ENCODE measurements around the gene ANKRD65. TPM values are rescaled to one million over a fixed set of nuclear protein-coding genes. Genes with fewer than 3 reads are reported as not detected.

Gene ANKRD65
- total RNA-seq, 1 donor from 2014 or later, result 22.3 TPM

- intact Hi-C loops (cut with DNase I), result no loop called here
- ATAC-seq, result peak; percentile 16 to 28
- H3K4me3 ChIP-seq, result peak overlapping the region; percentile 28
Measured at GRCh38 chr1:1434131-1434823, 13.2 kb upstream of the ANKRD65 start.

DNA sequence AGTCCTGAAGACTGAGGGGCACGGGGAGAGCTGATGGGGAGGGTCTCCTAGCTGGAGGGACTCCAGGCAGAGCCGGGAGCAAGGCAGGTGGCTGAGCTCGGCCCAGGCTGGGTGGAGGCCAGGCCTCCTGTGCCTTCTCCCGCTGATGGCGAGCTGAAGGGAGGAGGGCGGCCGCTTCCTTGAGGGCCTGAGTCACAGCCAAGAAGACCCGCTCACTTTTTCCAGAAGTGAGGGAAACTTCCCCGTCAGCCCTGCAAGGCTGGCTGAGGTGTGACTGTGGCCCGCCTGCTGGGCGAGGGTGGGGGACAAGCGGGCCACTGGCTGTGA, 12.7 kb upstream of the ANKRD65 start:
- TF ChIP-seq, protein P1, sequence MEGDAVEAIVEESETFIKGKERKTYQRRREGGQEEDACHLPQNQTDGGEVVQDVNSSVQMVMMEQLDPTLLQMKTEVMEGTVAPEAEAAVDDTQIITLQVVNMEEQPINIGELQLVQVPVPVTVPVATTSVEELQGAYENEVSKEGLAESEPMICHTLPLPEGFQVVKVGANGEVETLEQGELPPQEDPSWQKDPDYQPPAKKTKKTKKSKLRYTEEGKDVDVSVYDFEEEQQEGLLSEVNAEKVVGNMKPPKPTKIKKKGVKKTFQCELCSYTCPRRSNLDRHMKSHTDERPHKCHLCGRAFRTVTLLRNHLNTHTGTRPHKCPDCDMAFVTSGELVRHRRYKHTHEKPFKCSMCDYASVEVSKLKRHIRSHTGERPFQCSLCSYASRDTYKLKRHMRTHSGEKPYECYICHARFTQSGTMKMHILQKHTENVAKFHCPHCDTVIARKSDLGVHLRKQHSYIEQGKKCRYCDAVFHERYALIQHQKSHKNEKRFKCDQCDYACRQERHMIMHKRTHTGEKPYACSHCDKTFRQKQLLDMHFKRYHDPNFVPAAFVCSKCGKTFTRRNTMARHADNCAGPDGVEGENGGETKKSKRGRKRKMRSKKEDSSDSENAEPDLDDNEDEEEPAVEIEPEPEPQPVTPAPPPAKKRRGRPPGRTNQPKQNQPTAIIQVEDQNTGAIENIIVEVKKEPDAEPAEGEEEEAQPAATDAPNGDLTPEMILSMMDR (IDR thresholded peaks at IDR 0.05), result no peak
- ATAC-seq (peak; percentile 4 to 51), DNase-seq (no peak)
- intact Hi-C loops (cut with DNase I), result no loop called here
- peak overlapping the region; percentile 89 for H3K27ac ChIP-seq
- H3K4me1 ChIP-seq, result peaks cover 93% of the 10 kb centered on the region
- peaks cover 16% of the 10 kb centered on the region for H3K27me3 ChIP-seq (ENCODE audit: low read depth)
- H3K36me3 ChIP-seq, result no peaks in the 10 kb centered on the region
- H3K4me3 ChIP-seq, result peak overlapping the region; percentile 28
- H3K9me3 ChIP-seq, result no peaks in the 10 kb centered on the region

More at GRCh38 chr1:1434131-1434823, 13.2 kb upstream of the ANKRD65 start:
- Histone ChIP-seq H3K27ac (peak overlapping the region; percentile 89), H3K4me1 (peaks cover 89% of the 10 kb centered on the region), H3K36me3 (no peaks in the 10 kb centered on the region), H3K27me3 (ENCODE audit: low read depth) (peaks cover 16% of the 10 kb centered on the region), H3K9me3 (no peaks in the 10 kb centered on the region)
- TF ChIP-seq, protein P1 (IDR thresholded peaks at IDR 0.05), result no peak
- peak; percentile 72 for DNase-seq

DNA sequence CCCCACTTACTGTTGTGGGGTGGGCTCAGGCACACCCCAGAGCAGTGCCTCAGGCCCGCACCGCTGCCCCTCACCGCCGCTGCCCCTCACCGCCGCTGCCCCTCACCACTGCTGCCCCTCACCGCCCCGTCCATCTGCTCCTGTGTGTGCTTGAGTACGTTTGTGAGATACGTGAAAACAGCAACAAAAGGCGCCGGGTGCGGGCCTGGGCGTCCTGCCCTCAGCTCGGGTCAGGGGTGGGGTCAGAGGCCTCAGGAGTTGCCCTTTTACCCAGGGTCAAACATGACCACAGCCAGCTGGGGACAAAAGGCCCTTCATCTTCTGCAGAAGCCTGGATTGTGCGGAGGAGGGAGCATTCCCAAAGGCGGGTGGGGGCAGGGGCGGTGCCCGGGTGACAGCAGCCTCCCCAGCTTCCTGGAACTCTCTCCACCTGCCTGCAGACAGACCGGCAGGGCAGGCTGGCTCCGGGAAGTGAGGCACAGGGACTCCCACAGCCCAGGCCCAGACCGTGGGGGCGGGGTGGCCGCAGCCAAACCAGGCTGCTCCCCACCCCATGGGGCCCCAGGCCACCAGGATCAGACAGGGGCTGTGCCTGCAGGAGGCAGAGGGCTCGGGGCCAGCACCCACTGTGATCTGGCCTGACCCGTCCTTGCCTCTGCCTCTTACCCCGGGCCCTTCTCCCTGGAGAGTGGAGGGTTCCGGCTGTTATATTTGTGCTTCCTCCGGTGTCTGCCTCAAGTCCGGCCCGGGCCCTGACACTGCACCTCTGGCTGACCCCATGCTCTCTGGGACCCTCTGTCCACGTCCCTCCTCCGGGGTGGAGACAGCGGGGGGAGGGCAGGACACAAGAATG, 12.1 kb upstream of the ANKRD65 start:
- no peaks in the 10 kb centered on the region for H3K9me3 ChIP-seq
- intact Hi-C loops (cut with DNase I), result no loop called here
- H3K4me1 ChIP-seq, result peaks cover 88% of the 10 kb centered on the region
- H3K4me3 ChIP-seq, result peak overlapping the region; percentile 28
- H3K27ac ChIP-seq, result peak overlapping the region; percentile 89
- DNase-seq, result peak; percentile 94
- no peaks in the 10 kb centered on the region for H3K36me3 ChIP-seq
- TF ChIP-seq, protein P1 (IDR thresholded peaks at IDR 0.05), result no peak
- ATAC-seq, result peak; percentile 78 to 79
- peaks cover 16% of the 10 kb centered on the region for H3K27me3 ChIP-seq (ENCODE audit: low read depth)

DNA sequence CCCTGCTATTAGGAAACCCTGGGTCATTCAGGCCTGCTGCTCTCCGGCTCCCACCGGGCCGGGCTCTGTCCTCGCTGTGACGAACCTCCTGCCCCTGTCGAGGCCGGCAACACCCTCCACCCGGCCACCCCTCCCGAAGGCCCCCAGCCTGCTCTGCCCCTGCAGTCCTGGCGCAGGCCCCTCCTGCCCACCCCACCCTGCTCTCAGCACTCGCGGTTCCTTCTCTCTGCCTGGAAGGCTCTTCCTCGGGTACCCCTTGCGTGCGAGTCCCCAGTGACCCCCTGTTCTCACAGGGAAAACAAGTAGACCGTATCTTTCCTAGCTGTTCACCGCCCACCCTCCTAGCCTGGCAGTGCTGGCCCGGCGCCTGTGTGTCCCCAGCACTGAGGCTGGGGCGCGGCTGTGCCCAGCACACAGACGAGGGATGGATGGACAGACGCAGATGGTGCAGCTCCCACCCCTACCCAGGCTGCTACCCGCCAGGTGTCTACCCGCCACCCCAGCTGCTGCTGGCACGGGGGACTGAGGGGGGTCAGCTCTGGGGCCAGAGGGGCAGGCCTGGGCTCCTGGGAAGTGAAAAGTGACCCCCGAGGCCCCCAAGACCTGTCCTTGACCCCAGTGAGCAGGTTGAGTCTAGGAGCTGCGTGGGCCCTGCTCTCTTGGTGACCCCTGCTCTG, 11.3 kb upstream of the ANKRD65 start:
- Histone ChIP-seq H3K4me1 (peaks cover 80% of the 10 kb centered on the region), H3K4me3 (peak overlapping the region; percentile 9), H3K27me3 (ENCODE audit: low read depth) (peaks cover 16% of the 10 kb centered on the region), H3K27ac (peak overlapping the region; percentile 89), H3K9me3 (no peaks in the 10 kb centered on the region), H3K36me3 (no peaks in the 10 kb centered on the region)
- no peak for DNase-seq
- intact Hi-C loops (cut with DNase I), result no loop called here
- ATAC-seq, result no peak
- TF ChIP-seq, protein P1 (IDR thresholded peaks at IDR 0.05), result no peak

DNA sequence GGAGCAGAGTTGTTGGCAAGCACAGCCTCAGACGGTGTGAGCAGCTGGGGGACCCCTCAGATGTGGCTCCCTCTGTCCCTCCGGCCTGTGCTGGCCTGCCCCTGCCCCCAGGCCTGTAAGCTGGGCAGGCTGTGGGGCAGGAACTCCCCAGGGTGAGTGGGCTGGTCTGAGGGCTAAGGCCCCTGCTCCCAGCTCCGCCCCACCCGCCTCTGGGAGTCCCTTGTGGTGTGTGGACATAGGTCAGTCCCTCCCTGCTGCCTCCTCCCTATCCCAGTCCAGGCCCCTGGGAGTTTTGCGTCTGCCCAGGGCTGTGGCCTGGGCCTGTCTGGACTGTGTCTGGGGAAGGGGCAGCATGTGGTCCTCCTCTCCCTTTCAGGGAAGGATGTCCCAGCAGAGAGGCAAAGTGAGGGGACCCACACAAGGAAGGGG, 10.8 kb upstream of the ANKRD65 start:
- intact Hi-C loops (cut with DNase I), result no loop called here
- TF ChIP-seq, protein P1 (IDR thresholded peaks at IDR 0.05), result no peak
- peak overlapping the region; percentile 2 for H3K4me3 ChIP-seq
- DNase-seq (peak; percentile 84), ATAC-seq (peak; percentile 49 to 60)
- H3K36me3 ChIP-seq, result no peaks in the 10 kb centered on the region
- peaks cover 16% of the 10 kb centered on the region for H3K27me3 ChIP-seq (ENCODE audit: low read depth)
- peak overlapping the region; percentile 89 for H3K27ac ChIP-seq
- H3K9me3 ChIP-seq, result no peaks in the 10 kb centered on the region
- peaks cover 75% of the 10 kb centered on the region for H3K4me1 ChIP-seq
